Activated T-cell treated with anti-CD3 and anti-CD28 coated beads for 48 hours (primary cell): ENCODE data around the gene RALGDS.

Experiments
- DNase-seq: peaks from one replicate; pipeline ENCODE4 v3.0.0-alpha.2; 2020; ENCODE audit warnings: low read depth

RALGDS gene

DNA sequence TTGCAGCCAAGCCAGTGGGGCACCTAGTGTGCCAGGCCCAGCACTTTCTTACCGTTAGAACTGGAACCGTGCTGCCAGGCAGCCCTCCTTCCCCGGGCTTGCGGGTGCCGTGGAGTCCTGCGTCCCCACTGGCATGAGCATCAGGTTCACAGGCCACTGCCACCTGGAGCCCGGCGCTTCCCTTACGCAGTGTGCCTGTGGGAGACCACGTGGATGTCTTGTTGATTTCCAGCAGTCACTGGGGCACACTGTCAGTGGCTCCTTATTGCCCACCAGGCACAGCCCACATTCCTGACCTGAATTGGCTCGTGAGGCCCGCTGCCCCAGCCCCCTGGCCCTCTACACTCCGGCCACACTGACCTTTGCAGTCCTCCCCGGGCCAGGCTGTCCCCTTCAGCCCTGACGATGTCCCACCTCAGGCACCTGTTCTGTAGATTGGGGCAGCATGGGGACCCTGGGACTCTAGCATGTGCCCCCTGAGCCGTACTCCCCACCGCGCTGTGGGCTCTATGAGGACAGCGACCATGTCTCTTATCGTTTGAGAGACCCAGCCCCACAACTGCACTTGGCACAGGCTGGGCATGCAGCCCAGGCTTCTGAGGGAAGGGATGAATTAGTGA is 69.6 kb downstream of the RALGDS start:
- DNase-seq, result no peak

DNA sequence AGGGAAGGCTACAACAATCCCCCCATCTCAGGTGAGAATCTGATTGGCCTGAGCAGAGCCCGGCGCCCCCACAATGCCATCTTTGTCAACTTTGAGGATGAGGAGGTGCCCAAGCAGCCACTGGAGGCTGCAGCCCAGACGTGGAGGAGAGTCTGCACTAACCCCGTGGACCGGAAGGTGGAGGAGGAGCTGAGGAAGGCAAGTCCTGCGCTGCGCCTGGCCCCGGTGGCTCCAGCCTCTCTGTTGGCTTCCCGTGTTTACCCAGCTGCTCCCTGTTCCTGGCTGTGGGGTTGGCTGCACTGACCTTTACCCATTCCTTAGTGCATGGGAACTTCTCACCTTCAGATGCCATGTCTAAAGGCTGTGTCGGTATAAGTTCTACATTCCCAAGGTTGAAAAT is 70.3 kb downstream of the RALGDS start:
- no peak for DNase-seq

DNA sequence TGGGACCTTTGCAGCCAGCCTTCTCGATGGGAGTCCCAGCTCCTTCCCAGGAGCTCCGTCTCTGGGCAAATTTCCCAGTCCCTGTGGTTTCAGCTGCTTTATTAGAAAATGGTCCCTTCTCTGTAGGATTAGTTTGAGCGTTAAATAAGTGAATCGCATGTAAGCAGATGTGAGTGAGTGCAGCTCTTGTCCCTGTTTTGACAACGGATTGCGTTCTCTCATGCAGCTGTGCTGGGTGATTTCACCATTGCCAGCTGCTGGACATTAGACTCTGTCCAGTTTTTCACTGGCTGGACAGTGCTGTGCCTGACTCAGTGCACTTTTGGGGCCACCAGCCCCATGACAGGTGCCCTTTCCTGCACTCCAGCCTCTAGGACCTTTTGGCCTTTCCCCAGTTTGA is 70.9 kb downstream of the RALGDS start:
- no peak for DNase-seq

DNA sequence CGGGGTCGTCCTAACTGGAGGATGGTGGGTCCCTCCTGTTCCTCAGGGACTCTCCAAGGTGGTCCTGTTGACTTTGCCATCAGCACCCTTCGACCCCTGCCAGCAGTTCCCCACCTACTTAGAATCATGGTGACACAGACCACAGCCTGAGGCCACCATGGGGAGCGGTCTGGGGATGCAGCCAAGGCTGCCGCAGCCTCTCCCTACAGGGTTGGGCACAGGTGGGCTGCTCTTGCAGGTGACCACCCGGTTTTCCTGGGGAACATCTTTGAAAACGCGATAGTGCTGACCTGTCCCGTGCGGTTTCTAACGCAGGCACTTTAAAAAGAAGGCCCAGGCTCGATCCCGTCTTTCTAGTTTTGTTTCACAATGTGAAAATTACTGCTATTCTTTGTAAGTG is 72.0 kb downstream of the RALGDS start:
- no peak for DNase-seq

DNA sequence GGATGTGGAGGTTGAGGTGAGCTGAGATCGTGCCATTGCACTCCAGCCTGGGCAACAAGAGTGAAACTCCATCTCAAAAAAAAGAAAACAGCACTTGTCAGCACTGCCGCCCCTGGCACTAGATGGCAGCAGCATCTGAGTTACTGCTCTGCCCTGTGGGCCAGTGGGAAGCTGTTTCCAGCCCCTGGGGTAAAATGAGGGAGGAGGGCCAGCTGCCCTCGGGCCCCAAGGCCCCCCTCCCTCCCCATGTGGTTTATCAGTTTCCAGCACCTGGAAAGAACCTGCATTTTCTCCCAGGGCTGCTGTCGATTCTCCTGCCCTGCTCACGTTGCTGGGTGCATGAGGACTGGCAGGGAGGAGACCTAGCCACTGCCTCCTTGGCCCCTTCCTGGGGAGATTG is 72.4 kb downstream of the RALGDS start:
- DNase-seq, result no peak
